SJCRH30 (cell line): ENCODE data around the gene UBE2O. TPM values are rescaled to one million over a fixed set of nuclear protein-coding genes. Genes with fewer than 3 reads are reported as not detected.

Source experiments
- DNase-seq, 2 experiments: peaks; one replicate each; pipeline ENCODE4 v3.0.0-alpha.2; 2015 to 2020
- H3K27ac ChIP-seq: fragments of 250-450 bp; sonication (Bioruptor Pico); 2 replicates; pipeline ENCODE4 v1.5.1; 2020; ENCODE audit warnings: mild to moderate bottlenecking, moderate library complexity
- H3K27me3 ChIP-seq: fragments of 250-450 bp; sonication (Bioruptor Pico); 2 replicates; pipeline ENCODE4 v1.5.1; 2020; ENCODE audit warnings: mild to moderate bottlenecking, moderate library complexity
- H3K36me3 ChIP-seq: fragments of 250-450 bp; sonication (Bioruptor Pico); 2 replicates; pipeline ENCODE4 v1.5.1; 2020; ENCODE audit warnings: mild to moderate bottlenecking, moderate library complexity
- H3K4me1 ChIP-seq: fragments of 250-450 bp; sonication (Bioruptor Pico); 2 replicates; pipeline ENCODE4 v1.5.1; 2020; ENCODE audit warnings: mild to moderate bottlenecking, moderate library complexity
- H3K4me3 ChIP-seq: fragments of 250-450 bp; sonication (Bioruptor Pico); 2 replicates; pipeline ENCODE4 v1.5.1; 2020; ENCODE audit warnings: mild to moderate bottlenecking, moderate library complexity
- H3K9me3 ChIP-seq: fragments of 250-450 bp; sonication (Bioruptor Pico); replicated peaks from 2 replicates; pipeline ENCODE4 v1.5.1; 2020; ENCODE audit warnings: mild to moderate bottlenecking, moderate library complexity
- total RNA-seq: library from RNA; depleted of rRNA; stranded (reverse); fragments of >200 nt; shearing (Covaris generic); gene quantifications from 2 replicates; pipeline ENCODE4 v1.2.3, GENCODE V29; 2014; rRNA removed

The UBE2O gene
- 40.9 and 41.5 TPM in 2 replicates for total RNA-seq

DNA sequence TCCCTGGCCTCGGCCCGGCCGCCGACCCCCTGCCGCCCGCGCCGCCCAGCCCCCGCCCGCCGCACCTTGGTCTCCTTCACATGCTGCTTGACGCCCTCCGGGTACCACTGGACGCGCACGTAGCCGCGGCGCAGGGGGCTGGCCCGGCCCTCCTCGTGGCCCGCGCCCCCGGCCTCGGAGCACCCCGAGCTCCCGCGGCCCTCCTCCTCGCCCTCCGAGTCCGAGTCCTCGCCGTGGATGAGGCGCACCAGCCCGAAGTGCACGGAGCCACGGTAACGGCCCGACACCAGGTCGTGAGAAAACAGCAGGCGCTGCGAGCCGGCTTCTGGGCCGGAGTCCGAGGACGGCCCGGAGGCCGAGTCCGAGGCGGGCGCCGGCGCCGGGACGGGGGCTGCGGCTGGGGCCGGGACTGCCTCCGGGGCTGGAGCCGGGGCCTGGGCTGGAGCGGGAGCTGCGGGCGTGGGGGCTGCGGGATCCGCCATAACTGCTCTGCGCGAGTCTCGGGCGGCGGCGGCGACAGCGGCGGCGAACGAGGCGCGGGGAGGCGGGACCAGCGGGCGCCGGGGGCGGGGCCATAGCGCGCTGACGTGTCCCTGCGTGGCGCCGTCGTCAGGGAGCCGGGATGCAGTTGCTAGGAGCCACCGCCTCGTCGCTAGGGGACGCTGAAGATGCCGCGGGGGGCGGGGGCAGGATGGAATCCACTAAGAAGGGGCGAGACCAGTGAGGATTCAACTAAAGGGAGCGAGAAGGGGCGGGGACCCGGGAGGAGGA lies at the start of gene UBE2O:
UBE2O (minus strand) TSS at position 493 of the 771 bp plus-strand sequence; CDS start at position 482, 11 bp downstream.
- Histone ChIP-seq H3K36me3 (no peaks in the 10 kb centered on the region), H3K4me3 (peak within 1 kb of the TSS; percentile 87), H3K9me3 (no peaks in the 10 kb centered on the region), H3K27ac (no peak within 1 kb of the TSS), H3K4me1 (peaks cover 23% of the 10 kb centered on the region), H3K27me3 (no peaks in the 10 kb centered on the region)
- DNase-seq: peak; percentile 97

- Histone ChIP-seq H3K36me3 (no peaks in the 10 kb centered on the region), H3K4me3 (no peak overlapping the region), H3K9me3 (no peaks in the 10 kb centered on the region), H3K27me3 (no peaks in the 10 kb centered on the region), H3K27ac (no peak overlapping the region), H3K4me1 (peaks cover 17% of the 10 kb centered on the region)
- no peak for DNase-seq
Observed at GRCh38 chr17:76501827-76502307, 48.9 kb upstream of the UBE2O start.

- Histone ChIP-seq H3K27me3 (no peaks in the 10 kb centered on the region), H3K4me1 (peaks cover 13% of the 10 kb centered on the region), H3K9me3 (no peaks in the 10 kb centered on the region), H3K4me3 (no peak within 1 kb of the TSS), H3K36me3 (no peaks in the 10 kb centered on the region), H3K27ac (no peak within 1 kb of the TSS)
- no peak for DNase-seq
Observed at GRCh38 chr17:76501018-76501826, 48.3 kb upstream of the UBE2O start, which contains the start of gene RHBDF2. TSS of gene RHBDF2 (minus strand) at chr17:76501423. CDS start at chr17:76481524, 19,899 bp downstream.

GRCh38 chr17:76500747-76501017 lies 47.7 kb upstream of the UBE2O start:
- H3K27ac ChIP-seq: no peak overlapping the region
- no peaks in the 10 kb centered on the region for H3K36me3 ChIP-seq
- H3K4me3 ChIP-seq: no peak overlapping the region
- H3K4me1 ChIP-seq: peaks cover 13% of the 10 kb centered on the region
- no peaks in the 10 kb centered on the region for H3K9me3 ChIP-seq
- DNase-seq: no peak
- no peaks in the 10 kb centered on the region for H3K27me3 ChIP-seq

GRCh38 chr17:76500074-76500746 lies 47.3 kb upstream of the UBE2O start:
- peaks cover 13% of the 10 kb centered on the region for H3K4me1 ChIP-seq
- H3K27ac ChIP-seq: no peak overlapping the region
- DNase-seq: no peak
- H3K4me3 ChIP-seq: no peak overlapping the region
- H3K27me3 ChIP-seq: no peaks in the 10 kb centered on the region
- no peaks in the 10 kb centered on the region for H3K9me3 ChIP-seq
- no peaks in the 10 kb centered on the region for H3K36me3 ChIP-seq

- H3K27ac ChIP-seq: no peak overlapping the region
- DNase-seq: no peak
- H3K4me1 ChIP-seq: peaks cover 13% of the 10 kb centered on the region
- H3K27me3 ChIP-seq: no peaks in the 10 kb centered on the region
- no peak overlapping the region for H3K4me3 ChIP-seq
- no peaks in the 10 kb centered on the region for H3K36me3 ChIP-seq
- H3K9me3 ChIP-seq: no peaks in the 10 kb centered on the region
Observed at GRCh38 chr17:76499267-76499667, 46.3 kb upstream of the UBE2O start.

- Histone ChIP-seq H3K36me3 (no peaks in the 10 kb centered on the region), H3K27me3 (no peaks in the 10 kb centered on the region), H3K4me3 (no peak overlapping the region), H3K27ac (no peak overlapping the region), H3K9me3 (no peaks in the 10 kb centered on the region), H3K4me1 (peaks cover 16% of the 10 kb centered on the region)
- DNase-seq: no peak
Observed at GRCh38 chr17:76498876-76499251, 45.9 kb upstream of the UBE2O start.

- H3K27ac ChIP-seq: no peak overlapping the region
- H3K4me3 ChIP-seq: peak overlapping the region; percentile 34
- no peaks in the 10 kb centered on the region for H3K27me3 ChIP-seq
- no peaks in the 10 kb centered on the region for H3K9me3 ChIP-seq
- peaks cover 23% of the 10 kb centered on the region for H3K4me1 ChIP-seq
- no peaks in the 10 kb centered on the region for H3K36me3 ChIP-seq
- DNase-seq: peak; percentile 94 to 95
Observed at GRCh38 chr17:76497979-76498875, 45.3 kb upstream of the UBE2O start.

GRCh38 chr17:76497699-76497978 lies 44.7 kb upstream of the UBE2O start:
- no peaks in the 10 kb centered on the region for H3K27me3 ChIP-seq
- H3K4me1 ChIP-seq: peaks cover 28% of the 10 kb centered on the region
- no peaks in the 10 kb centered on the region for H3K36me3 ChIP-seq
- no peak for DNase-seq
- H3K27ac ChIP-seq: no peak overlapping the region
- no peaks in the 10 kb centered on the region for H3K9me3 ChIP-seq
- peak overlapping the region; percentile 34 for H3K4me3 ChIP-seq

DNA sequence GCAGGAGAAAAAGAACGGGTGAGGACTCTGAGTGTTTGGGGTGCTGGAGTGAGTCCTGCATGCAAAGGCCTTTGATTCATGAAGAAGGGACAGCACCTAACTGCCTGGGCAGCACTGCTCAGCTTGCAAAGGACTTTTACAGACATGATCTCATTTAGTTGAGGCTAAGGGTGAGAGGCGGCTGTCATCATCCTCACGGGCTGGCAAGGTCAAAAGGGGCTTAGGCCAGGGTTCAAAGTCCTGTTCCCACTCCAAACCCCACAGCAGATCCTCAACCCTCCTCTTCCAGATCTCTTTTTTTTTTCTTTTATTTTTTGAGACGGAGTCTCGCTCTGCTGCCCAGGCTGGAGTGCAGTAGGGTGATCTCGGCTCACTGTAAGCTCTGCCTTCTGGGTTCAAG lies 43.5 kb upstream of the UBE2O start:
- Histone ChIP-seq H3K27ac (no peak overlapping the region), H3K4me1 (peaks cover 39% of the 10 kb centered on the region), H3K9me3 (no peaks in the 10 kb centered on the region), H3K27me3 (no peaks in the 10 kb centered on the region), H3K4me3 (no peak overlapping the region), H3K36me3 (no peaks in the 10 kb centered on the region)
- DNase-seq: no peak

- no peaks in the 10 kb centered on the region for H3K9me3 ChIP-seq
- H3K27me3 ChIP-seq: no peaks in the 10 kb centered on the region
- no peaks in the 10 kb centered on the region for H3K36me3 ChIP-seq
- DNase-seq: no peak
- no peak overlapping the region for H3K4me3 ChIP-seq
- peaks cover 44% of the 10 kb centered on the region for H3K4me1 ChIP-seq
- H3K27ac ChIP-seq: no peak overlapping the region
Observed at GRCh38 chr17:76495663-76496400, 42.9 kb upstream of the UBE2O start.

GRCh38 chr17:76493505-76494167 lies 40.7 kb upstream of the UBE2O start:
- H3K36me3 ChIP-seq: no peaks in the 10 kb centered on the region
- H3K27me3 ChIP-seq: no peaks in the 10 kb centered on the region
- no peaks in the 10 kb centered on the region for H3K9me3 ChIP-seq
- peak overlapping the region; percentile 64 for H3K27ac ChIP-seq
- H3K4me1 ChIP-seq: peaks cover 39% of the 10 kb centered on the region
- H3K4me3 ChIP-seq: peak overlapping the region; percentile 27
- DNase-seq: no peak

GRCh38 chr17:76492989-76493501 lies 40.1 kb upstream of the UBE2O start:
- Histone ChIP-seq H3K9me3 (no peaks in the 10 kb centered on the region), H3K4me3 (peak overlapping the region; percentile 27), H3K27ac (peak overlapping the region; percentile 64), H3K4me1 (peaks cover 35% of the 10 kb centered on the region), H3K36me3 (no peaks in the 10 kb centered on the region), H3K27me3 (no peaks in the 10 kb centered on the region)
- DNase-seq: peak; percentile 88 to 90
